Sigmoid colon (tissue), 7 donors: ENCODE results near the gene ZFAND4. TPM values are rescaled to one million over a fixed set of nuclear protein-coding genes. Genes with fewer than 3 reads are reported as not detected.
"Not testable (repeated sequence)": the region's sequence is repeated elsewhere in the genome, so short reads cannot be mapped to it uniquely, and the experiment has no call there.

Experiments
- DNase-seq: peaks from one replicate; pipeline ENCODE4 v3.0.0-alpha.2; 2019
- H3K27ac ChIP-seq, 4 donors: fragments of 200-600 bp; sonication (generic); one replicate each; pipeline ENCODE4 v1.5.1; 2016 to 2019; ENCODE audit warnings: mild to moderate bottlenecking in 1 of 4
- H3K27me3 ChIP-seq, 3 donors: fragments of 200-600 bp; sonication (generic); one replicate each; pipeline ENCODE4 v1.5.1; 2019; ENCODE audit warnings: mild to moderate bottlenecking in 1 of 3
- H3K36me3 ChIP-seq, 4 donors: fragments of 200-600 bp; sonication (generic); one replicate each; pipeline ENCODE4 v1.5.1; 2016 to 2019
- H3K4me1 ChIP-seq, 4 donors: fragments of 200-600 bp; sonication (generic); one replicate each; pipeline ENCODE4 v1.5.1; 2017 to 2019
- H3K4me3 ChIP-seq, 4 donors: fragments of 200-600 bp; sonication (generic); one replicate each; pipeline ENCODE4 v1.5.1; 2017 to 2019; ENCODE audit warnings: mild to moderate bottlenecking in 2 of 4, moderate library complexity in 1 of 4
- H3K9me3 ChIP-seq, 4 donors: fragments of 200-600 bp in 3 of 4; sonication (generic) in 3 of 4; one replicate each; pipeline versions ENCODE4 v1.5.1 to v1.6.1; 2013 to 2019
- CTCF ChIP-seq, 4 experiments: fragments of 450-650 bp in 3 of 4; fragments of 200-600 bp in 1 of 4; IDR thresholded peaks; one replicate each; pipeline ENCODE4 v1.5.1; 2016 to 2019; ENCODE audit warnings: antibody characterized with exemption in 4 of 4, mild to moderate bottlenecking in 3 of 4, moderate library complexity in 2 of 4
- EP300 ChIP-seq, 4 donors: sonication (generic); formaldehyde crosslinking; IDR thresholded peaks; one replicate each; pipeline ENCODE4 v1.6.1; 2017; ENCODE audit warnings: antibody characterized with exemption in 4 of 4
- POLR2A ChIP-seq, 2 donors: fragments of 450-650 bp; IDR thresholded peaks; one replicate each; pipeline ENCODE4 v1.6.1; 2016; ENCODE audit warnings: antibody characterized with exemption in 2 of 2, mild to moderate bottlenecking in 2 of 2, moderate library complexity in 2 of 2
- POLR2AphosphoS5 ChIP-seq, 4 donors: sonication (generic); formaldehyde crosslinking; IDR thresholded peaks; one replicate each; pipeline ENCODE4 v1.6.1; 2017; ENCODE audit warnings: antibody characterized with exemption in 4 of 4
- WGBS, 2 donors: extraction: QIAGEN DNeasy Blood & Tissue Kit; methylation state at CpG; one replicate each; pipeline ENCODE4 v1.1.7; 2013; 5-methylcytosine and 5-hydroxymethylcytosine counted together
- intact Hi-C: fragments of 100-400 bp; cut with DNase I; formaldehyde crosslinking; loops from one replicate; pipeline ENCODE4 v1.15.1; 2023
- polyA plus RNA-seq, 3 donors: library from polyadenylated mRNA; stranded (reverse); fragments of 200-250 nt; gene quantifications; one replicate each; pipeline ENCODE4 v1.2.3, GENCODE V29; 2013
- total RNA-seq, 4 donors: library from RNA; depleted of rRNA; stranded (reverse); fragments of >200 nt; gene quantifications; one replicate each; pipeline ENCODE4 v1.1.0, GENCODE V29; 2016
- donor health status: healthy with polysubstance abuse.
- donor health status: Bipolar disorder and iron deficiency.
- donor health status: healthy.

ZFAND4 gene
- total and polyA plus RNA-seq, 7 donors: 4.2 to 24.2 (median 13.9) TPM

- Histone ChIP-seq H3K36me3 (no peaks in the 10 kb centered on the region), H3K27me3 (no peaks in the 10 kb centered on the region), H3K9me3 (no peaks in the 10 kb centered on the region), H3K27ac (no peak overlapping the region), H3K4me1 (peaks cover 0 to 5% (median 0%) of the 10 kb centered on the region in 4 donors), H3K4me3 (no peak overlapping the region)
- intact Hi-C loops: no loop called here
- WGBS, 2 donors: 87 to 92% methylated on average over 6 of the region's 6 CpGs
- DNase-seq: no peak
- TF ChIP-seq POLR2AphosphoS5 (IDR thresholded peaks at IDR 0.05) (no peak), EP300 (IDR thresholded peaks at IDR 0.05) (no peak), CTCF (IDR thresholded peaks at IDR 0.05) (no peak), POLR2A (IDR thresholded peaks at IDR 0.05) (no peak)
Measured at GRCh38 chr10:45657033-45657926, 15.3 kb downstream of the ZFAND4 start.

- peaks cover 0 to 13% (median 0%) of the 10 kb centered on the region in 4 donors for H3K36me3 ChIP-seq
- intact Hi-C loops: no loop called here
Measured at GRCh38 chr10:45655219-45655618, 17.4 kb downstream of the ZFAND4 start.

GRCh38 chr10:45654753-45655141 lies 17.8 kb downstream of the ZFAND4 start:
- intact Hi-C loops, DNase-seq, H3K27ac ChIP-seq, H3K4me1 ChIP-seq, H3K4me3 ChIP-seq, H3K9me3 ChIP-seq, H3K27me3 ChIP-seq: not testable (repeated sequence)
- H3K36me3 ChIP-seq: peaks cover 0 to 13% (median 0%) of the 10 kb centered on the region in 4 donors
- 94 to 97% methylated on average over 2 of the region's 2 CpGs for WGBS, 2 donors

More at GRCh38 chr10:45655219-45655618, 17.4 kb downstream of the ZFAND4 start:
- Histone ChIP-seq H3K9me3 (no peaks in the 10 kb centered on the region), H3K4me1 (peaks cover 0 to 5% (median 0%) of the 10 kb centered on the region in 4 donors), H3K27ac (no peak overlapping the region), H3K4me3 (no peak overlapping the region), H3K27me3 (no peaks in the 10 kb centered on the region)
- no peak for TF ChIP-seq POLR2A (IDR thresholded peaks at IDR 0.05)
- no peak for TF ChIP-seq POLR2AphosphoS5 (IDR thresholded peaks at IDR 0.05)
- TF ChIP-seq CTCF (IDR thresholded peaks at IDR 0.05): no peak
- TF ChIP-seq EP300 (IDR thresholded peaks at IDR 0.05): no peak
- DNase-seq: no peak

GRCh38 chr10:45653454-45653853 lies 19.1 kb downstream of the ZFAND4 start:
- WGBS, 2 donors: 85 to 94% methylated on average over 2 of the region's 2 CpGs
- Histone ChIP-seq H3K27me3 (no peaks in the 10 kb centered on the region), H3K27ac (no peak overlapping the region), H3K9me3 (no peaks in the 10 kb centered on the region), H3K36me3 (peaks cover 0 to 21% (median 0%) of the 10 kb centered on the region in 4 donors), H3K4me1 (peaks cover 0 to 5% (median 0%) of the 10 kb centered on the region in 4 donors), H3K4me3 (no peak overlapping the region)
- no peak for DNase-seq
- TF ChIP-seq POLR2A (IDR thresholded peaks at IDR 0.05) (no peak), EP300 (IDR thresholded peaks at IDR 0.05) (no peak), POLR2AphosphoS5 (IDR thresholded peaks at IDR 0.05) (no peak), CTCF (IDR thresholded peaks at IDR 0.05) (no peak)
- intact Hi-C loops: no loop called here

GRCh38 chr10:45652511-45652910 lies 20.1 kb downstream of the ZFAND4 start:
- DNase-seq: no peak
- Histone ChIP-seq H3K36me3 (peaks cover 0 to 30% (median 2%) of the 10 kb centered on the region in 4 donors), H3K4me3 (no peak overlapping the region), H3K9me3 (no peaks in the 10 kb centered on the region), H3K4me1 (peaks cover 0 to 5% (median 0%) of the 10 kb centered on the region in 4 donors), H3K27me3 (no peaks in the 10 kb centered on the region), H3K27ac (no peak overlapping the region)
- intact Hi-C loops: no loop called here
- no peak for TF ChIP-seq POLR2AphosphoS5 (IDR thresholded peaks at IDR 0.05)
- no peak for TF ChIP-seq CTCF (IDR thresholded peaks at IDR 0.05)
- no peak for TF ChIP-seq POLR2A (IDR thresholded peaks at IDR 0.05)
- TF ChIP-seq EP300 (IDR thresholded peaks at IDR 0.05): no peak
- WGBS, 2 donors: 89 to 90% methylated on average over 1 of the region's 1 CpG
